Natural killer cell (primary cell): ENCODE results near the gene BRCA1. TPM values are rescaled to one million over a fixed set of nuclear protein-coding genes. Genes with fewer than 3 reads are reported as not detected.

Experiments
- ATAC-seq, 3 donors: fragments of 150-1000 bp in 2 of 3; fragments of 200-7000 bp in 1 of 3; cut with Tn5 transposase; 1 replicate in 1 of 3; 2 replicates in 2 of 3; pipeline ENCODE4 v1.10.0; 2021; ENCODE audit warnings: mild to moderate bottlenecking in 2 of 3, moderate library complexity in 2 of 3
- DNase-seq, 2 donors: peaks; one replicate each; pipeline versions ENCODE4 v3.0.0 to v3.0.0-alpha.2; 2013 to 2021; ENCODE audit warnings: mixed read lengths in 1 of 2
- H3K27ac ChIP-seq: one replicate; pipeline ENCODE4 v1.5.1; 2013; ENCODE audit warnings: mild to moderate bottlenecking, low read length
- H3K27me3 ChIP-seq: one replicate; pipeline ENCODE4 v1.6.1; 2013; ENCODE audit warnings: low read length; ENCODE audit not compliant: control insufficient read depth, insufficient read depth
- H3K36me3 ChIP-seq: one replicate; pipeline ENCODE4 v1.6.1; 2013; ENCODE audit warnings: low read length; ENCODE audit not compliant: control insufficient read depth, insufficient read depth
- H3K4me1 ChIP-seq: one replicate; pipeline ENCODE4 v1.6.1; 2013; ENCODE audit warnings: low read length; ENCODE audit not compliant: control insufficient read depth, insufficient read depth
- H3K4me3 ChIP-seq: one replicate; pipeline ENCODE4 v1.5.1; 2013; ENCODE audit warnings: low read length
- H3K9me3 ChIP-seq: one replicate; pipeline ENCODE4 v1.6.1; 2013; ENCODE audit warnings: low read length; ENCODE audit not compliant: control insufficient read depth, insufficient read depth
- H3K27ac Mint-ChIP-seq, 2 donors: one replicate each; pipeline ENCODE4 v1.8.0; 2022; ENCODE audit warnings: mild to moderate bottlenecking in 2 of 2, mixed read lengths in 2 of 2, moderate library complexity in 1 of 2
- H3K27me3 Mint-ChIP-seq, 2 donors: one replicate each; pipeline ENCODE4 v1.8.0; 2022; ENCODE audit warnings: low read depth in 2 of 2, mixed read lengths in 2 of 2
- H3K36me3 Mint-ChIP-seq: one replicate; pipeline ENCODE4 v1.8.0; 2022; ENCODE audit warnings: mixed read lengths
- H3K4me1 Mint-ChIP-seq, 2 donors: one replicate each; pipeline ENCODE4 v1.8.0; 2022; ENCODE audit warnings: mixed read lengths in 2 of 2
- H3K4me3 Mint-ChIP-seq: one replicate; pipeline ENCODE4 v1.8.0; 2022; ENCODE audit warnings: mild to moderate bottlenecking, moderate library complexity, mixed read lengths
- H3K9me3 Mint-ChIP-seq, 2 donors: one replicate each; pipeline ENCODE4 v1.8.0; 2022; ENCODE audit warnings: mixed read lengths in 2 of 2
- WGBS: methylation state at CpG from one replicate; pipeline ENCODE4 v1.1.7; 2013; ENCODE audit warnings: missing lambda C conversion rate; ENCODE audit not compliant: insufficient coverage; 5-methylcytosine and 5-hydroxymethylcytosine counted together
- intact Hi-C: fragments of 100-400 bp; cut with micrococcal nuclease; formaldehyde crosslinking; loops from one replicate; pipeline ENCODE4 v1.14.2; 2022
- total RNA-seq, 4 donors: library from RNA; stranded (reverse); fragments of 120-200 nt in 1 of 4; gene quantifications; one replicate each; pipeline versions ENCODE4 v1.2.3 to v1.2.4, GENCODE V29; 2013 to 2022
- TF ChIP-seq, protein P1 (sequence below): fragments of 200-600 bp; IDR thresholded peaks from one replicate; pipeline ENCODE4 v1.8.0; 2022; ENCODE audit warnings: antibody characterized with exemption

The BRCA1 gene
- total RNA-seq, 3 donors from 2014 or later (not counting 1 experiment from before 2014, with no cell fraction given) = 5.7 to 9.9 (median 8.6) TPM

DNA sequence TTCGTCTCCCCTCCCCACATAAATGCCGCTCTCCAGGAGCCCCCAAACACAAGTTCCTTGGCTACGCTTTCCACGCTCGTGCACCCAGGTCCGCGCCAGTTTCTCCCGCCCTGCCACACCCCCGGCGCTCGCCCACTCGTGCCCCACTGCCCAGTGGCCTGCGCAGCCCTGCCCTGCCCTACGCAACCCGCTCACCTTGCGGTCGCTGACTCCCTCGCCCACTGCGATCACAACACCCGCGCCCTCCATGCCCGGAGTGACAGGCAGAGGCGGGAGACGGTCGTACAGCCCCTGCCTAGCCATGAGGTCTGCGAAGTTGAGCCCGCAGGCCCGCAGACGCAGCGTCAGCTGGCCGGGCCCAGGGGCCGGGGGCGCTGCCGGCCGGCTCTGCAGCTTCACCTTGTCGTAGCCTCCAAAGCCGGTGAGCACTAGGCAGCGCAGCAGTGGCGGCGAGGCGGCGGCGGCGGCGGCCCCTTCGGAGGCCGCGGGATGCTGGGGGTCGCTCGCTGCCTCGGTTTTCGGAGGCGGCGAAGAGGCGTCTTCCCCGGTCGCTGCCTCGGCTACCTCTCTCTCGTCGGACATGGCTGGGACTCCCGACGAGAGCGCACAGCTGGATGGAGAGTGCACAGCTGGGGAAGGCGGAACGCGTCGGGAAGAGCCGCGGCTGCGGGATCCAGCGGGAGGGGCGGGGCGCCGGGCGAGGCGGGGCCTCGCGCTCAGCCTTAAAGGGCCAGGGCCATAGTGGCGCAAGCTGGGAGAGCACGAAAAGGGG is 103.2 kb downstream of the BRCA1 start, which contains the start of gene VAT1:
VAT1 (minus strand) TSS at position 645 of the 772 bp plus-strand sequence; CDS start at position 582, 63 bp downstream.
- Mint-ChIP-seq H3K36me3 (no peaks in the 10 kb centered on the region), H3K27me3 (no peaks in the 10 kb centered on the region), H3K9me3 (no peaks in the 10 kb centered on the region), H3K27ac (peak within 1 kb of the TSS in 1 of 2 donors; percentile 78), H3K4me1 (peaks cover 10 to 46% of the 10 kb centered on the region in 2 donors), H3K4me3 (peak within 1 kb of the TSS; percentile 90)
- intact Hi-C loops = loop anchor here (5.0 to 10.0 kb wide), 5 partner anchors 103 to 343 kb away; partner anchors contain the start of genes BRCA1 and NBR1
- Histone ChIP-seq H3K9me3 (no peaks in the 10 kb centered on the region), H3K27ac (peak within 1 kb of the TSS; percentile 11), H3K27me3 (no peaks in the 10 kb centered on the region), H3K4me1 (peaks cover 34% of the 10 kb centered on the region), H3K4me3 (peak within 1 kb of the TSS; percentile 79), H3K36me3 (no peaks in the 10 kb centered on the region)
- TF ChIP-seq, protein P1, sequence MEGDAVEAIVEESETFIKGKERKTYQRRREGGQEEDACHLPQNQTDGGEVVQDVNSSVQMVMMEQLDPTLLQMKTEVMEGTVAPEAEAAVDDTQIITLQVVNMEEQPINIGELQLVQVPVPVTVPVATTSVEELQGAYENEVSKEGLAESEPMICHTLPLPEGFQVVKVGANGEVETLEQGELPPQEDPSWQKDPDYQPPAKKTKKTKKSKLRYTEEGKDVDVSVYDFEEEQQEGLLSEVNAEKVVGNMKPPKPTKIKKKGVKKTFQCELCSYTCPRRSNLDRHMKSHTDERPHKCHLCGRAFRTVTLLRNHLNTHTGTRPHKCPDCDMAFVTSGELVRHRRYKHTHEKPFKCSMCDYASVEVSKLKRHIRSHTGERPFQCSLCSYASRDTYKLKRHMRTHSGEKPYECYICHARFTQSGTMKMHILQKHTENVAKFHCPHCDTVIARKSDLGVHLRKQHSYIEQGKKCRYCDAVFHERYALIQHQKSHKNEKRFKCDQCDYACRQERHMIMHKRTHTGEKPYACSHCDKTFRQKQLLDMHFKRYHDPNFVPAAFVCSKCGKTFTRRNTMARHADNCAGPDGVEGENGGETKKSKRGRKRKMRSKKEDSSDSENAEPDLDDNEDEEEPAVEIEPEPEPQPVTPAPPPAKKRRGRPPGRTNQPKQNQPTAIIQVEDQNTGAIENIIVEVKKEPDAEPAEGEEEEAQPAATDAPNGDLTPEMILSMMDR = no peak
- DNase-seq = peak; percentile 54 to 79
- ATAC-seq = peak; percentile 51 to 69 (median 61)
- WGBS = under 1% methylated on average over 79 of the region's 80 CpGs

DNA sequence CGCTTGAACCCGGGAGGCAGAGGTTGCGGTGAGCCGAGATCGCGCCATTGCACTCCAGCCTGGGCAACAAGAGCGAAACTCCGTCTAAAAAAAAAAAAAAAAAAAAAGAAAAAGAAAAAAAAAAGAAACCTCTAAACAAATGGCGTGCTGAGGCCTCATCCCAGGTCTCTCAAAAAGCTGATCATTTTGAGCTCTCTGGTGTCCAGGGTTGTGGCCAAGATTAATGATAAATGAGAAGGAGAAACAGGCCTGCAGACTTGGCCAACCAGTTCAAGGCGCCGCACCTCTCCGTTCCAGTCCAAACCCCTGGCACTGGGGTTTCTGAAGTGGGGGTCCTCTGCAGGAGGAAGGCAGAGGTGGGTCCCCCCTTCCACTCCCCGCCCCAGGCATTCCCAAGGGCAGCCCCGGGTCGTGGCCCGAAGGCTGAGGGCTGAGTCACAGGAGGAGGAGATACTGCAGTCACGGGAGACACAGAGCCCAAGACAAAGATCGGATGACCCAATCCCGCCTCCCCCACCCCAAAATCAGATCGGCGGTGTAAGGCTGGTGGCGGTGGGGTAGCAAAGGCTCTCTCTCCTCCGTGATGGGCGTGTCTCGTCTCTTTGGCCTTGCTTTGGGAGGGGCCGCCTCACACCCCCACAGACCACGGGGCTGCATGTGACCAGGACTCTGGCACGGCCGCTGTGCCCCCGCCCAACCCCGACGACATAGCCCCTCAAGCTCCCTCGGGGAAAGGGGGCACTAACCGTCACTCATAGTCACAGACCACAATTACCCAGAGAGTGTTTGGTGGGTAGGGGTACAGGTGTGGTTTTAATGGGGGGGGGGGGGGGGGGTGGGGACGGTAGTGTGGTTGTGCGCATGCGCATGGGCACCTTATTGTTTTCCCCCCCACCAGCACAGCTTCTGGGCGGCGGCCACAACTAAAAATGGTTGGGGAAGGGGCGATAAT is 104.1 kb downstream of the BRCA1 start:
- WGBS = 30% methylated on average over 20 of the region's 40 CpGs
- Histone ChIP-seq H3K4me1 (peaks cover 34% of the 10 kb centered on the region), H3K27me3 (no peaks in the 10 kb centered on the region), H3K4me3 (peak overlapping the region; percentile 79), H3K36me3 (no peaks in the 10 kb centered on the region), H3K27ac (peak overlapping the region; percentile 11), H3K9me3 (no peaks in the 10 kb centered on the region)
- H3K36me3 Mint-ChIP-seq = no peaks in the 10 kb centered on the region
- intact Hi-C loops = loop anchor here (5.0 to 10.0 kb wide), 5 partner anchors 104 to 344 kb away; partner anchors contain the start of genes BRCA1 and NBR1
- peaks cover 10 to 46% of the 10 kb centered on the region in 2 donors for H3K4me1 Mint-ChIP-seq
- no peaks in the 10 kb centered on the region for H3K9me3 Mint-ChIP-seq
- ATAC-seq = peak in 2 of 3 donors; percentile 7 to 25
- H3K4me3 Mint-ChIP-seq = peak overlapping the region; percentile 90
- peak; percentile 26 to 73 for DNase-seq
- H3K27me3 Mint-ChIP-seq = no peaks in the 10 kb centered on the region
- TF ChIP-seq, protein P1 = no peak
- H3K27ac Mint-ChIP-seq = peak overlapping the region in 1 of 2 donors; percentile 78

DNA sequence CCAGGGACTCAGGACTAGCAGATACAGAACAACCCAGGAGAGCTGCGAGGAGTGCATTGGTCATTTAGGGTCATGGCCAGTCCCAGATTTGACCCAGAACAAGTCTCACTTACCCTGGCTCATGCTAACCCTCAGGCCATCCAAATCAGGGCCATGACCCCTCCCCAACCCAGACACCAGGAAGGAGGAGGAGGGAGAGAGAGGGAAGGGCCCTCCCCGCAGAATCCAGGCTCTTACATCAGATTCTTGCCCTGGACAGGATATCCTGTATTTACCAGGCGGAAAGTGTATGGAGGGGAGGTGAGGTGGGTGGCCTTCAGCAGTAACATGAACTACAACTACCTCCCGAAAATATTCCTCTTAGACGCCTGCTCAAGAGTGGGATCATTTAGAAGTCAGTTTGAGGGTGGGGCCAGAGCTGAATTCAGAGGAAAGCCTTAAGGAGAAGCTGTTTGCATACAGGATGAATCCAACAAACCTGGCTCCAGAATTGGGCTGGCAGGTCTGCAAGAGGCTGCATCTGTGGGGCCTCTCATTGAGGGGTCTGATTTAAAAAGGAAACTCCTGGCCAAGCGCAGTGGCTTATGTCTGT is 105.0 kb downstream of the BRCA1 start:
- no peak overlapping the region for H3K4me3 ChIP-seq
- H3K36me3 ChIP-seq = no peaks in the 10 kb centered on the region
- H3K27me3 ChIP-seq = no peaks in the 10 kb centered on the region
- TF ChIP-seq, protein P1 = no peak
- 95% methylated on average over 4 of the region's 6 CpGs for WGBS
- H3K27me3 Mint-ChIP-seq = no peaks in the 10 kb centered on the region
- H3K9me3 Mint-ChIP-seq = no peaks in the 10 kb centered on the region
- ATAC-seq (no peak), DNase-seq (no peak)
- no peaks in the 10 kb centered on the region for H3K9me3 ChIP-seq
- H3K27ac Mint-ChIP-seq = peak overlapping the region in 1 of 2 donors; percentile 68
- no peaks in the 10 kb centered on the region for H3K36me3 Mint-ChIP-seq
- H3K27ac ChIP-seq = no peak overlapping the region
- intact Hi-C loops = loop anchor here (5.0 to 10.0 kb wide), 5 partner anchors 105 to 345 kb away; partner anchors contain the start of genes BRCA1 and NBR1
- peak overlapping the region; percentile 78 for H3K4me3 Mint-ChIP-seq
- peaks cover 10 to 42% of the 10 kb centered on the region in 2 donors for H3K4me1 Mint-ChIP-seq
- peaks cover 31% of the 10 kb centered on the region for H3K4me1 ChIP-seq
